Breast epithelium (tissue), 4 donors: ENCODE data around the gene GNB1L. TPM values are rescaled to one million over a fixed set of nuclear protein-coding genes. Genes with fewer than 3 reads are reported as not detected.
"Not testable (repeated sequence)": the region's sequence is repeated elsewhere in the genome, so short reads cannot be mapped to it uniquely, and the experiment has no call there.

ENCODE experiments used
- DNase-seq, 2 donors: peaks; one replicate each; pipeline ENCODE4 v3.0.0-alpha.2; 2019; ENCODE audit warnings: low spot score in 2 of 2
- H3K27ac ChIP-seq, 2 donors: fragments of 200-600 bp; sonication (generic) in 1 of 2; one replicate each; pipeline ENCODE4 v1.5.1; 2016 to 2019; ENCODE audit warnings: mild to moderate bottlenecking in 1 of 2
- H3K27me3 ChIP-seq, 2 donors: fragments of 200-600 bp; sonication (generic) in 1 of 2; one replicate each; pipeline versions ENCODE4 v1.5.1 to v1.6.0; 2017 to 2019; ENCODE audit warnings: control low read depth in 1 of 2, mild to moderate bottlenecking in 1 of 2
- H3K36me3 ChIP-seq: fragments of 200-600 bp; one replicate; pipeline ENCODE4 v1.5.1; 2019
- H3K4me1 ChIP-seq, 2 donors: fragments of 200-600 bp; sonication (generic); one replicate each; pipeline ENCODE4 v1.5.1; 2016 to 2019; ENCODE audit warnings: control low read depth in 1 of 2
- H3K4me3 ChIP-seq, 3 donors: fragments of 200-600 bp; sonication (generic); 1 replicate in 2 of 3; 2 replicates in 1 of 3; pipeline ENCODE4 v1.5.1; 2016 to 2019; ENCODE audit warnings: mild to moderate bottlenecking in 3 of 3, moderate library complexity in 2 of 3
- H3K9me3 ChIP-seq, 2 donors: fragments of 200-600 bp; sonication (generic) in 1 of 2; one replicate each; pipeline ENCODE4 v1.5.1; 2016 to 2019; ENCODE audit warnings: control low read depth in 1 of 2
- POLR2A ChIP-seq: fragments of 450-650 bp; IDR thresholded peaks from one replicate; pipeline ENCODE4 v1.6.1; 2016; ENCODE audit warnings: antibody characterized with exemption, mild to moderate bottlenecking, moderate library complexity
- POLR2AphosphoS5 ChIP-seq, 3 donors: sonication (generic); formaldehyde crosslinking; IDR thresholded peaks; one replicate each; pipeline ENCODE4 v1.6.1; 2017; ENCODE audit warnings: antibody characterized with exemption in 3 of 3
- intact Hi-C: fragments of 100-400 bp; cut with DNase I; formaldehyde crosslinking; loops from one replicate; pipeline ENCODE4 v1.15.1; 2023; ENCODE audit warnings: low total_unique reads
- total RNA-seq, 3 donors: library from RNA; depleted of rRNA; stranded (reverse); fragments of >200 nt; gene quantifications; one replicate each; pipeline ENCODE4 v1.1.0, GENCODE V29; 2016
- TF ChIP-seq, protein P1 (sequence below), 3 donors: fragments of 450-650 bp; IDR thresholded peaks; one replicate each; pipeline ENCODE4 v1.5.1; 2016 to 2017; ENCODE audit warnings: antibody characterized with exemption in 3 of 3, mild to moderate bottlenecking in 3 of 3, moderate library complexity in 3 of 3

Gene GNB1L
- total RNA-seq, 3 donors from 2014 or later: 5.6 to 8.2 (median 6.3) TPM

DNA sequence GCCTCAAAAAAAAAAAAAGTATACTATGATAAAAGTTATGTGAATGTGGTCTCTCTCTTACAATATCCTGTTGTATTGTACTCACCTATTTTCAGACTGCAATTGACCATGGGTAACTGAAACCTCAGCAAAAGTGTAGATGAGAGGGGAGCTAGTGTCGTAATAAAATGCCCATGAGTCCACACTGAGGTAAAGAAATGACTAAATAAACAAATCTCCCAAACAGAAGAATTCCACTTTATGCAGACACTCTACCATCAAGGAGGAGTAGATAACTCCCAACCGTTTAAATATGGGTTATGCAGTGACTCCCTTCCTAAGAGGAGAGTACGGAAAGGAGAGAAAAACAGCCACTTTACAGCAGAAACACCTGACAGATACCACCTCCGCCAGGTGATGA is 14.6 kb downstream of the GNB1L start:
- H3K4me1 ChIP-seq: peaks cover 17 to 18% of the 10 kb centered on the region in 2 donors
- H3K27ac ChIP-seq: no peak overlapping the region
- H3K4me3 ChIP-seq: no peak overlapping the region
- no peak for DNase-seq
- H3K36me3 ChIP-seq: no peaks in the 10 kb centered on the region
- intact Hi-C loops: no loop called here
- no peaks in the 10 kb centered on the region for H3K9me3 ChIP-seq
- no peaks in the 10 kb centered on the region for H3K27me3 ChIP-seq
- TF ChIP-seq, protein P1, sequence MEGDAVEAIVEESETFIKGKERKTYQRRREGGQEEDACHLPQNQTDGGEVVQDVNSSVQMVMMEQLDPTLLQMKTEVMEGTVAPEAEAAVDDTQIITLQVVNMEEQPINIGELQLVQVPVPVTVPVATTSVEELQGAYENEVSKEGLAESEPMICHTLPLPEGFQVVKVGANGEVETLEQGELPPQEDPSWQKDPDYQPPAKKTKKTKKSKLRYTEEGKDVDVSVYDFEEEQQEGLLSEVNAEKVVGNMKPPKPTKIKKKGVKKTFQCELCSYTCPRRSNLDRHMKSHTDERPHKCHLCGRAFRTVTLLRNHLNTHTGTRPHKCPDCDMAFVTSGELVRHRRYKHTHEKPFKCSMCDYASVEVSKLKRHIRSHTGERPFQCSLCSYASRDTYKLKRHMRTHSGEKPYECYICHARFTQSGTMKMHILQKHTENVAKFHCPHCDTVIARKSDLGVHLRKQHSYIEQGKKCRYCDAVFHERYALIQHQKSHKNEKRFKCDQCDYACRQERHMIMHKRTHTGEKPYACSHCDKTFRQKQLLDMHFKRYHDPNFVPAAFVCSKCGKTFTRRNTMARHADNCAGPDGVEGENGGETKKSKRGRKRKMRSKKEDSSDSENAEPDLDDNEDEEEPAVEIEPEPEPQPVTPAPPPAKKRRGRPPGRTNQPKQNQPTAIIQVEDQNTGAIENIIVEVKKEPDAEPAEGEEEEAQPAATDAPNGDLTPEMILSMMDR (IDR thresholded peaks at IDR 0.05): no peak
- TF ChIP-seq POLR2AphosphoS5 (IDR thresholded peaks at IDR 0.05) (no peak), POLR2A (no peak)

DNA sequence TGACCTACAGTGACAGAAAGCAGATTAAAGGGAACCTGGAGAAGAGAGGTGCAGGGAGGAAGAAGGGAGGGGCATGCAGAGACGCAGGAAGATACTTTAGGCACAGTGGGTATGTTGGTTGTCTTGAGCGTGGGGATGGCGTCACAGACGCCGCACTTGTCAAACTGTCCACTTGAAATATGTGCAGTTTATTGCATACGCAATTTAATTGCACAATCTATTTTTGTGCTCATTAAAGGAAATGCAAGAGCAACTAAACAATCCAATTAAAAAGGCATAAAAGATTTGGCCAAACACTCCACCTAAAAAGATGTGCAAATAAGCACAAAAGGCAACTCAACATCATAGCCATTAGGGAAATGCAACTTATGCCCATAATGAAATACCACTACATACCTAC is 16.8 kb downstream of the GNB1L start:
- no peak for DNase-seq
- intact Hi-C loops: loop anchor here (2.0 kb wide), 1 partner anchor 37 kb away; no protein-coding TSS in a partner anchor
- no peaks in the 10 kb centered on the region for H3K27me3 ChIP-seq
- H3K27ac ChIP-seq: no peak overlapping the region
- H3K4me3 ChIP-seq: no peak overlapping the region
- no peak for TF ChIP-seq POLR2A
- no peak for TF ChIP-seq POLR2AphosphoS5 (IDR thresholded peaks at IDR 0.05)
- TF ChIP-seq, protein P1 (IDR thresholded peaks at IDR 0.05): no peak
- H3K36me3 ChIP-seq: no peaks in the 10 kb centered on the region
- peaks cover 0 to 8% of the 10 kb centered on the region in 2 donors for H3K4me1 ChIP-seq
- H3K9me3 ChIP-seq: no peaks in the 10 kb centered on the region

DNA sequence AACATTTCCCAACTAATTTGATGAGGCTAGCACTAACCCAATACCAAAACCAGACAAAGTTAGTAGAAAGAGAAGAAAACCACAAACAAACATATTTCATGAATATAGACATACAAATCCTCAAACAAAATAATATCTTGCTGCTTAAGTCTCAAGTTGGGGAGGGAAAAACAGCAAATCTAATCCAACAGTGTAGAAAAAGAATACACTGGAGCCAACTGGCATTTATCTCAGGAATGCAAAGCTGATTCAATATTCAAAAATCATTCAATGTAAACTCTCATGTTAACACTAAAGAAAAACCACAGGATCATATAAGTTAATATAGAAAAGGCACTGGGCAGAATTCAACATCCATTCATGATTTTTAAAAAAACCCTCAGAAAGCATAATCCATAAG is 18.2 kb downstream of the GNB1L start:
- no peak for DNase-seq
- H3K27me3 ChIP-seq: no peaks in the 10 kb centered on the region
- TF ChIP-seq POLR2A: no peak
- TF ChIP-seq, protein P1 (IDR thresholded peaks at IDR 0.05): no peak
- no peak for TF ChIP-seq POLR2AphosphoS5 (IDR thresholded peaks at IDR 0.05)
- H3K4me3 ChIP-seq: no peak overlapping the region
- H3K36me3 ChIP-seq: no peaks in the 10 kb centered on the region
- intact Hi-C loops: loop anchor here (2.0 kb wide), 1 partner anchor 38 kb away; no protein-coding TSS in a partner anchor
- no peak overlapping the region for H3K27ac ChIP-seq
- H3K4me1 ChIP-seq: no peaks in the 10 kb centered on the region
- H3K9me3 ChIP-seq: no peaks in the 10 kb centered on the region

DNA sequence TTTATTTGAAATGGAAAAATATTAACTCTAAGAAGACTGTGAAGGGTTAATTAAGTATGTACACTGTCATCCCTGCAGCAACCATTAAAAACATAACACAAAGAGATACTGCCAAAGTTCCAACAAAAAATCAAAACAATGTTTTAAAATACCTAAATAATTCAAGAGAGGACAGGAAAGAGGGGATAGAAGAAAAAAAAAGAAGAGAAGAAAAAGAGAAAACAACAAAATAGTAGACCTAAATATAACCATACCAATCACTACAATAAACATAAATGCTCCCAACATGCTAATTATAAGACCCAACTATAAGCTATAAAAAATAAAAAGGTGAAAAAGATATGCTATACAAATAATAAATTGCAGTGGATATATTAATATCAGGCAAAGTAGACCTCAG is 20.1 kb downstream of the GNB1L start:
- Histone ChIP-seq H3K4me1 (no peaks in the 10 kb centered on the region), H3K9me3 (no peaks in the 10 kb centered on the region), H3K4me3 (no peak overlapping the region), H3K36me3 (no peaks in the 10 kb centered on the region), H3K27me3 (no peaks in the 10 kb centered on the region), H3K27ac (no peak overlapping the region)
- no peak for DNase-seq
- TF ChIP-seq POLR2AphosphoS5 (IDR thresholded peaks at IDR 0.05): no peak
- no peak for TF ChIP-seq POLR2A
- TF ChIP-seq, protein P1 (IDR thresholded peaks at IDR 0.05): no peak
- intact Hi-C loops: no loop called here

DNA sequence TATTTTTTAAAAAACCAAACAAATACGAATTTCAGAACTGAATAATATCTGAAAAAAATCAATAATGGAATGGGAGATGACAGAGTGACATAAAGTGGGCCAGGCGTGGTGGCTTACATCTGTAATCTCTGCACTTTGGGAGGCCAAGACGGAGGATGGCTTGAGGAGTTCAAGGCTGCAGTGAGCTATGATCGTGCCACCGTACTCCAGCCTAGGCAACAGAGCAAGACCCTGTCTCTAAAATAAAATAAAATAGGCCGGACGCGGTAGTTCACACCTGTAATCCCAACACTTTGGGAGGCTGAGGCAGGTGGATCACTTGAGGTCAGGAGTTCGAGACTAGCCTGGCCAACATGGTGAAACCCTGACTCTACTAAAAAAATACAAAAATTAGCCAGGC is 21.3 kb downstream of the GNB1L start:
- H3K27ac ChIP-seq, H3K4me3 ChIP-seq, intact Hi-C loops, H3K27me3 ChIP-seq, H3K36me3 ChIP-seq, H3K9me3 ChIP-seq, H3K4me1 ChIP-seq: not testable (repeated sequence)
- DNase-seq: peak in 1 of 2 donors; percentile 16
